ENCODE measurements around the gene AURKAIP1.
A peak's percentile ranks its signal among the peaks of the same experiment; 100 is the strongest.
"Not testable (repeated sequence)": the region's sequence is repeated elsewhere in the genome, so short reads cannot be mapped to it uniquely, and the experiment has no call there.

The AURKAIP1 gene

DNA sequence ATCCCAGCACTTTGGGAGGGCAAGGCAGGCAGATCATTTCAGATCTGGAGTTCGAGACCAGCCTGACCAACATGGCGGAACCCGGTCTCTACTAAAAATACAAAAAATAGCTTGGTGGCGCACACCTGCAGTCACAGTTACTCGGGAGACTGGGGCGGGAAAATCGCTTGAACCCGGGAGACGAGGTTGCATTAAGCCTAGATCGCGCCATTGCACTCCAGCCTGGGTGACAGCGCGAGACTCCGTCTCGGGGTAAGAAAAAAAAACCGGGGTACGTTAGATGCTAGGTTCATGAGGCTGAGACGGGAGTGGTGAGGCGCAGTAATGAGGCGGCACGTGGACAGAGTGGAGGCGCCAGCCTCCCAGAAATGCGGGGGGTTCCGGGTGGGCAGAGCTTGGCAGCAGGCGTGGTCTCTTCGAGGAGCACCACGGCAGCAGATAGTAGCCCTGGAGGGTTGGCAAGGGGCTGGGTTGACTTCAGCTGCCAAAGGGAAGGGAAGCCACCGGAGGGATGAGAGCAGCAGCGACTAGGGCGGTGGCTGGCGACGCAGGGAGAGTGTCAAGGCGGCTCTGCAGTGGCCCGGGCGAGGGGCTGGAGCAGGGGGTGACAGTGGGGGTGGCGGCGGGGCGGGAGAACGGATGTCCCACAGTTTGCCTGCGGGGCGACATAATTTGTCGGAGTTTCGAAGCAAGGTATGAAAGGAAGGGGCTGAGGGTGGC lies 31.3 kb upstream of the AURKAIP1 start:
- no peak for DNase-seq

DNA sequence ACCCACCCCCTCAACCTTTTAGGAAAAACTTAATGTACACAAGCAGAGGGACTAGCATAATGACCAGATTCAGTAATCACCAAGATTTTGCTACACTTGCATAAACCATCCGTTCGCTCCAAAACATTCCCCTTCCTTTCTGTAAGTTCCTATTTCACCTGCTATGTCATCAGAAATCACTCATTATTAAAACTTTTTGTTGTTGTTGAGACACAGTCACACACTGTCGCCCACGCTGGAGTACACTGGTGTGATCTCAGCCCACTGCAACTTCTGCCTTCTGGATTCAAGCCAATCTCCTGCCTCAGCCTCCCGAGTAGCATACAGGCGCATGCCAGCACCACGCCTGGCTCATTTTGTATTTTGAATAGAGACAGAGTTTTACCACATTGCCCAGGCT lies 28.6 kb upstream of the AURKAIP1 start:
- no peak for DNase-seq

DNA sequence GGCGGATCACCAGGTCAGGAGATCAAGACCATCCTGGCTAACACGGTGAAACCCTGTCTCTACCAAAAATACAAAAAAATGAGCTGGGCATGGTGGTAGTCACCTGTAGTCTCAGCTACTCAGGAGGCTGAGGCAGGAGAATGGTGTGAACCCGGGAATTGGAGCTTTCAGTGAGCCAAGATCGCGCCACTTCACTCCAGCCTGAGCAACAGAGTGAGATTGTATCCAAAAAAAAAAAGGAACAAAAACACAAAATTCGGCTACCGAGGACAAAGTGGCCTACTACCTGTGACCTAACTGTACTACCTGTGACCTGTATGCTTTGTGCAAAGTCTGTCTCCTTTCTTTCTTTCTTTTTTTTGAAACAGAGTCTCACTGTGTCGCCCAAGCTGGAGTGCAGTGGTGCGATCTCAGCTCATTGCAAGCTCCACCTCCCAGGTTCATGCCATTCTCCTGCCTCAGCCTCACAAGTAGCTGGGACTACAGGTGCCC lies 27.9 kb upstream of the AURKAIP1 start:
- DNase-seq = not testable (repeated sequence)

GRCh38 chr1:1402072-1402900 lies 27.3 kb upstream of the AURKAIP1 start:
- DNase-seq = no peak

GRCh38 chr1:1401457-1402010 lies 26.5 kb upstream of the AURKAIP1 start:
- DNase-seq = no peak

DNA sequence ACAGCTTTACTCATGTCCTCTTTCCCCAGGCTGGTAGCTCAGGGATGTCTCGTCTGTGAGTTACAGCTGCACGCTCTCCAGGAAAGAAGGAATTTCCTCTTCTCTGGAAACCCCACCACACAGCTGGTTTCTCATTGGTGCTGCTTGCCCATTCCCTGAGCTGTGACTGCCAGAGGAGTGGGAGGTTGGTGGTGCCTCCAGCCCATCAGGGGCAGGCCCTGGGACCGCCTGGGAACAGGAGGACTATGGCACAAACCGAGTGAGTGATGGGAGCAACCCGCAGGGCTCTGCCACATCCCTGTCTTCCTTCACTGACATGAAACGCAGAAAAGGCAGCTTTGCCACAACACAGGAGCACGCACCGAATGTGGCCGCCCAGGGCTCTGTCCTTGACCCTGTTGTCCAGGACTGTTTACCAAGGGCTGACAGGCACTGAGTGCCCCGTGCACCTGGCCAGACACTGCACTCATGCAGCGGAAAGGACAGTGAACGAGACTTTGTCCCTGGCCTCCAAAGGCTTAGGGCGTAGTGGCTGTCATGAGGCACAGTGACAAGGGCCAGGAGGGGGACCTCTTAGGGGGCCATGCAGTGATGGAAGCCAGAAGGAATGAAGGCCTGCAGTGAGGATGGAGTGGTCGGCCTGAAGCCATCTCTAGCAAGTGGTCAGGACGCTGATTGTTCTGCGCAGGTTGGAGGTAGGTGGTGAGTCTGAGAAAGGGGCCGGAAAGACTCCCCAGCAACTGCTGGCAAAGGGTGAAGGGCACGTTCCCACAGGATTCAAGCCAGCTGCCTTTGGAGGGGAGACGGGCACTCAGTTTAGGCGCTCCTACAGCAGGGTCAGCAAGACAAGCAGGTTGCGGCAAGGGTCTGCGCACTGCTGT lies 25.8 kb upstream of the AURKAIP1 start:
- DNase-seq = no peak

DNA sequence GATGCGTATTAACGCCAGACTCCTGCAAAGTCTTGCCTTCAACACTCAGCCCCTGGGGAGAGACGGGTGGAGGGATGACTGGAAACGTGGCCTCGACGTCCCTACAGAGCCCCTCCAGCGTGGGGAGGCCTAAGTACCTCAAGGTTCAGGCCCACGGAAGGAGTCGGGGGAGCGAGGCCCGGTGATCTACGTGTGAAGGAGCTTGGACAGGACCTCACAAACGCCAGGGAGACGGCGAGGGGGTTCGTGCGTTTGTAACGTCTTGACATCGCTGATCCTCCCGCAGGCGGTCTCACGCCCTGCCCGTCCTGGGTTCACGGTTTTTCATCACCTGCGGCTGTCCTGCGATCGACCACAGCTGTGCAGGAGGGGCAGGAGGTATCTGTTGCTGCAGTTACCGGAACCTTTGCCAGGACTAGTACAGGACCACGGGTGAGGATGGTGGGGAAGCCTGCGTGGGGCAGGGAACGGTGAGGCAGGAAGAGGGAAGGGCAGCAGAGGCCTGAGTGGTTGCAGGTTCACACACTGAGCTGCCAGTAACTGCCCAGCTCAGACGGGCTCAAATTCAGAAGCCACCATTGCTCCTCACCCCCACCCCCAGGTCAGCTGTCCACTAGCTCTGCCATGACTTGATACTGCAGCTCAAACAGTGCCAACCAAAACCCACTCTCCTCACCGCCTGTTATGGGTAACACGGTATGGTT lies 25.0 kb upstream of the AURKAIP1 start:
- no peak for DNase-seq

GRCh38 chr1:1399187-1399871 lies 24.3 kb upstream of the AURKAIP1 start, which contains the start of gene CCNL2:
Gene CCNL2 (minus strand): TSS chr1:1399335. CDS start chr1:1399306, 29 bp downstream.
- peak; percentile 99 for DNase-seq

GRCh38 chr1:1398677-1399186 lies 23.7 kb upstream of the AURKAIP1 start:
- no peak for DNase-seq

- DNase-seq = no peak
These were observed 23.0 kb upstream of the AURKAIP1 start for GRCh38 chr1:1397839-1398523.

GRCh38 chr1:1395166-1395565 lies 20.2 kb upstream of the AURKAIP1 start:
- no peak for DNase-seq

DNA sequence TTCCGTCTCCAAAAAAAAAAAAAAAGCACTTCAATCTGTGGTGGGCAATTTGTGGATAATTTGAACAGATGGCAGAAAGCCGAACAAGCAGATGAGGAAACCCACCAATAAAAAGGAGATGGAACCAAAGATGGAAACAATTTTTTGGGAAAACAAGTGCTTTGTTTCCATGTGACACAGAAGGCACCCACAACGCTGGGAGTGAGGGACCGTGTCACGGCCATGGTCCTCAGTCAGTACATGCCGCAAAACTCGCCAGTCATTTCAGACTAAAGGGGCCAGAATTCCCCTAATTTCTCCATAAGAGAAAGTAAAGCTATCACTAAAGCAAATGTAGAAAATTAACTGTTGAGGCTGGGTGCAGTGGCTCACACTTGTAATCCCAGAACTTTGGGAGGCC lies 19.1 kb upstream of the AURKAIP1 start:
- DNase-seq = no peak

DNA sequence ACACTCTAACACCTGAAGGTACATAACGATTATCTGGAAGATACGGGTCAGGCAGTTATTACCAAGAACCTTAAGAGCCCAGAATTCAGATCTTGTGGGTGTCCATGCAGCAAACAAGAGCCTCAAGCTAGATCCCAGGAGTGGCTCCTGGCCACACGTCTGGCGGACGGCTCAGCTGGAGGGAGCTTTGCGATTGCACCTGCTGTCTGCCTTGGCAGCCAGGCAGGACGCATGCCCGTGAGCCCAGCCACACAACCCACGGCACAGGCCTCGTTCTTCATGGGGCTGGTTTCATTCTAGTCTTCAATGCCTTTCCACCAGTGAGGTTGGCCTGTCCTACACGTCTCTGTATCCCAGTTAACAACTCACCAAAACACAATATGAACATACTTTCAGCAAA lies 18.4 kb upstream of the AURKAIP1 start:
- DNase-seq = no peak

GRCh38 chr1:1393014-1393413 lies 18.0 kb upstream of the AURKAIP1 start:
- DNase-seq = no peak

- DNase-seq = no peak
These were observed 16.2 kb upstream of the AURKAIP1 start for GRCh38 chr1:1391225-1391624.

DNA sequence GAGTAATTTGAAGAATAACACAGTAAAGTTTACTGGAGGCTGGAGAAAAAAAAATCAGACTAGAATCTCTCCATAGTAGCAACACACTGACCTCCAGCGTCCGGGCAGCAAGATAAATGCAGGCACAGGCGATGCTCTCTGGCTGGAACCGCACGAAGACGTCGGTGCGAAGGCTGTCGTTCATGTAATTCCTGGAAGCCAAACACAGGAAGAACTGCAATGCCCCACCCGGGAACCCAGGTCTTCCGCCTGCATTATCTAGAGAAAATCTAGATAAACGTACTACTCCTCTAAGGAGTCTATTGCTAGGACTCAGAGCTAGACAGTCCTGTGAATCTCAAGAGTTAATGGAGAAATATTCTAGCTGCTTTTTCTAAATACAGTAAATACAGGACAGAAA lies 15.7 kb upstream of the AURKAIP1 start:
- DNase-seq = no peak

- no peak for DNase-seq
These were observed 13.1 kb upstream of the AURKAIP1 start for GRCh38 chr1:1388078-1388472.

DNA sequence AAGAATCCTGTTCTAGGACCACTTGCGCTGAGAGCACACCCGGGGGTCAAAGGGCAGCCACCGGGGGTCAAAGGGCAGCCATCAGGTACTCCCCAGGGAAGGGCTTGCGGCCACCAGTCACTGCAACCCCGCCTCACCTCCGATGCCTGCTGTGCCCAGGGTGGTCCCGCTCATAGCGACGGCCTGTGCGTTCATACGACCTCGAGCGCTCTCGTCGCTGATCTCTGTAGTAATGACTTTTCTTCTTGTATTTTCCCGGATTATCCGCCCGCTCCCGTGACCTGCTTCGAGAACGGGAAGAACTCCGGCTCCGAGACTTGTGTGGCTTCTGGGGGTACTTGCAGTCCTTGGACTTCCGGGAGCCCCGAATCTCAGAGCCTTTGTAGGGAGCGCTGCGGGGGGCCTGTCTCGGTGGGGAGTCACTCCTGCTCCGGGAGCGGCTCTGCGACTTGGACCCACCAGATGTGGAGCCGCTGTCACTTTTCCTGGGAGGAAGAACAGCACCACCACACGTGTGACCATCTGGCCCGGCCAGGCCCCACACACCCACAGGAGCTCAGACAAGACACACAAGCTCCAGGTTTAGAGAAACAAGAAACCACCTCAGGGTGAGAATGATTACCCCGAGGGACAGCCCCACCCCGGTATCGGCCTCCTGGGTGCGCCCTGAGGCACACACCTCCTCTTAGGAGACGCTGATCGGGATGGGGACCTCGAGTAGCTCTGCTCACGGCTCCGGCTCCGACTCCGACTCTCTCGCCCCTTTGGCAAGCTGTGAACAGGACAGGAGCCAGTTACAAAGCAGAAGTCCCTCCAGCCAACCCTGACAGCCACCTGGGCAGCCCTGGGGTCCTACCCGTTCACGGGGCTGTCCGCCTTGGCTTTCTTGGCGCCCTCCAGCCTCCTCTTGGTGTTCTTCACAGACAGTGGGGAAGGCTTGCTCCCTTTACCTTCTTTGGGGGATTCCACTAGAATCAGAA lies 12.4 kb upstream of the AURKAIP1 start:
- DNase-seq = no peak

GRCh38 chr1:1385931-1386330 lies 10.9 kb upstream of the AURKAIP1 start:
- DNase-seq = no peak

Data from right forelimb (tissue), 1 donor.